Retinal pigment epithelial cell (primary cell): Measurements from ENCODE around the gene ABCC6.
"Not testable (repeated sequence)": the region's sequence is repeated elsewhere in the genome, so short reads cannot be mapped to it uniquely, and the experiment has no call there.

Experiments used
- DNase-seq: peaks from one replicate; pipeline ENCODE4 v3.0.0-alpha.2; 2010; ENCODE audit warnings: low read depth
- H3K4me3 ChIP-seq: 2 replicates; pipeline ENCODE4 v1.5.1; 2011; ENCODE audit warnings: mild to moderate bottlenecking, low read length, control low read depth, moderate library complexity
- CTCF ChIP-seq: conservative IDR thresholded peaks from 2 replicates; pipeline ENCODE4 v1.5.1; 2011; ENCODE audit warnings: low read depth, low read length, control low read depth, inconsistent platforms

Gene ABCC6

DNA sequence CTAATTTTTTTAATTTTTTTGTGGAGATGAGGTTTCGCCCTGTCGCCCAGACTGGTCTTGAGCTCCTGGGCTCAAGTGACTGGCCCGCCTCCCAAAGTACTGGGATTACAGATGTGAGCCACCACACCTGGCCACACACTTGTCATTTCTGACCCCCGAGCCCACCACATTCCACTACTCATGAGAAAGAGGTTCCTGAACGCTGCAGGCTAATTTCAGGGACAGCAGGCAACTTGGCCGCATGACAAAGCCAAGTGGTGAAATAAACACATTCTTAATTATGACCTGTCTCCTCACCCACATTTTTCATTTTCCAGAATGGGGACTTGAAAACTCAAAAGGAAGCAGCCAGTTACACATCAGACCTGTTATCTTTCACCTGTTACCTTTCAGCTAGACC, 114.5 kb downstream of the ABCC6 start:
- H3K4me3 ChIP-seq: no peak overlapping the region
- TF ChIP-seq CTCF: no peak
- DNase-seq: no peak

DNA sequence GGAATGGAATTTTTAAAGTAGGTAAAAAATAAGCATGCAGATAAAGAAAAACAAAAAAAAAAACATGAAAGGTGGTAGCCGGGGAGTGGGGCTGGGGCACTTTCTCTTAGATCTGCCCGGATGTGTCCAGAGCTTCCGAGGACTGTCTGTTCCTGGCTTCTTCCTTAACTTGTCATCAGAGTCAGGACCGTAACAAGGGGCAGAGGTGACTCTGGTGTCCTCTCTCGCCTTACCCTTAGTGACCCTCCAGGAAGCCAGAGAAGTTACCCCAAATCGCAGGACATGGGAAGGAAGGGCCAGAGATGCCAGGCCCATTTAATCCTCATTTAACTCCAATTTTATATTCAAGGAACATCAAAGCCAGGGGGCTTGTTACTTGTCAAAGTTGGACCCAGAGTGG, 115.5 kb downstream of the ABCC6 start:
- no peak for DNase-seq
- H3K4me3 ChIP-seq: no peak overlapping the region
- no peak for TF ChIP-seq CTCF

GRCh38 chr16:16106466-16106865, 116.8 kb downstream of the ABCC6 start:
- DNase-seq: no peak
- no peak for TF ChIP-seq CTCF
- H3K4me3 ChIP-seq: no peak overlapping the region

GRCh38 chr16:16105646-16106045, 117.6 kb downstream of the ABCC6 start:
- H3K4me3 ChIP-seq: no peak overlapping the region
- TF ChIP-seq CTCF: no peak
- no peak for DNase-seq

GRCh38 chr16:16104804-16105141, 118.5 kb downstream of the ABCC6 start:
- not testable (repeated sequence) for DNase-seq, H3K4me3 ChIP-seq

GRCh38 chr16:16104132-16104803, 119.0 kb downstream of the ABCC6 start:
- H3K4me3 ChIP-seq, DNase-seq: not testable (repeated sequence)

DNA sequence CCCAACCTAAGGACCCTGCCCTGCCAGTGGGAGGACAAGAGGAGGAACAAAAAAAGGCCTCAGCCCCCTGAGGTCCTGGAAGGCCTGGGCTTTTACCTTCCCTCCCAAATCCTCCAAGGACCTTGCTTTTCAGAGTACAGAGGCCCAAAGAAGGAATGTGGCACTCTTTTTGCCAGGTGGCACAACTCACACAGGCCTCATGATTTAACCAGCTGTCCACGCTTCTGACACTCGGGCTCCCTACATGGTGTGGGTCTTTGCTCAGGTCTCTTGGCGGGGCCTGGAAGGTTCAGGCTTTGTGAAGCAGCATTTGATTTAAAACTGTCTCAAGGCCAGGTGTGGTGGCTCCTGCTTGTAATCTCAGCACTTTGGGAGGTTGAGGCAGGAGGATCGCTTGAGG, 120.6 kb downstream of the ABCC6 start:
- H3K4me3 ChIP-seq: no peak overlapping the region
- TF ChIP-seq CTCF: no peak
- DNase-seq: no peak

DNA sequence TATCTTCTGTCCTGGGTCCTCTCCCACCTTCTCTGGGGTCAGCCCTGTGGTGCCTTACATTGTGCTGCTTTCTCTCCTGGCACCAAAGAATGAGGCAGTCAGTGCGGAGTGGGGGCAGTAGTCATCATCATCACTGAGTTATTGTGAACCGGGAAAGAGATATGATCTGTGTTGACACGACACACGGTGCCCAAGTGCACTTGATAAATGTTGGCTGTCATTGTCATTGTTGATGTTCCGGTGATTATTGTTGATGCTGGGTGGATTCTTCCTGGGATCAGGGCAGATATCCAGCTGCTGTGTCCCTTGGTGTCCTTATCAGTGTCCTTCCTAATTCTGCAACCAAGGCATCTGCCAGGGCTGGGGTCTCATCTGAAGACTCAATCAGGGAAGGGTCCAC, 121.7 kb downstream of the ABCC6 start:
- H3K4me3 ChIP-seq: no peak overlapping the region
- DNase-seq: no peak
- TF ChIP-seq CTCF: no peak
